Activated CD8-positive, alpha-beta memory T cell treated with anti-CD3 and anti-CD28 coated beads for 4 hours (primary cell): ENCODE data around the gene CTSO.

Experiments used
- DNase-seq, 2 donors: peaks; one replicate each; pipeline ENCODE4 v3.0.0-alpha.2; 2020; ENCODE audit warnings: low read depth in 2 of 2

Gene CTSO, protein sequence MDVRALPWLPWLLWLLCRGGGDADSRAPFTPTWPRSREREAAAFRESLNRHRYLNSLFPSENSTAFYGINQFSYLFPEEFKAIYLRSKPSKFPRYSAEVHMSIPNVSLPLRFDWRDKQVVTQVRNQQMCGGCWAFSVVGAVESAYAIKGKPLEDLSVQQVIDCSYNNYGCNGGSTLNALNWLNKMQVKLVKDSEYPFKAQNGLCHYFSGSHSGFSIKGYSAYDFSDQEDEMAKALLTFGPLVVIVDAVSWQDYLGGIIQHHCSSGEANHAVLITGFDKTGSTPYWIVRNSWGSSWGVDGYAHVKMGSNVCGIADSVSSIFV

DNA sequence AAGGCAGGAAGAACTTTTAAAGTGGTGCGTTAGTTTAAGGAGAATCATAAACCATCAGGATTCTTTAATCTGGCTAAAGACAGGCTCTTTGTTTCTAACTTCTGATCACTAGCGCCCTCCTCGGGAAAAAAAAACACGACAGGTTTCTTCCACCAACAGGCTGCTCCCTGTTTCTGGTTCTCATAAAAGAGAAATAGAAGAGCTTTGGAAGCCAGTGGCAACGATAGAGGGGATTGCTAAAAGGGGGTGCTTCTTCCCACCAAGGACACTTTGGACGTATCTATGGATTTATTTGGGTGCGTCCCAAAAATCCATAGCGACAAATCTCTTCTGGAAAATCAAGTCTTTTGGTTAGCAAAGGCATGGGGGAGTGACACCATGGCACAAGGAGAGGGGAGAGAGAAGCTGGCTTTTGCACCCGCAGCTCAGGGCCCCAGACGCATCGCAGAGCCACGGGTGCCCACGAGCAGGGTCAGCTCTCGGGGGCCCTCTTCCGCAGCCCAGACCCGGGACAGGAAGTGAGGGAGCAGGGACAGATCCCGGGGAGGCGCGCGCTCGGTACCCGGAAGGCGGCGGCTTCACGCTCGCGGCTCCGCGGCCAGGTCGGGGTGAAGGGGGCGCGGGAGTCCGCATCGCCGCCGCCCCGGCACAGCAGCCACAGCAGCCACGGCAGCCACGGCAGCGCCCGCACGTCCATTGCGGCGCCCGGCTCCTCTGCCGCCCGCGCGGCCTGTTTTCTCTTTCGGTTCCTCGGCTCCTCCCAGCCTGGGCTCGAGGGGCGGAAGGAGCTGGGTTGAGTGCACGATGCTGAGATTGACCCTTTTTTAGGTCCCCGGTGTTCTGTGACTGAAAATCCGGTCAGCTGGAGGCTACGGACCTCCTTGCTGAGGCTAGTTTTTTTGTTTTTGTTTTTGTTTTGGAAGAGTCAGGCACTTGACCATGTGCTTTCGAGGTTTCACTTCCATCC is at the start of gene CTSO:
Gene CTSO (minus strand): TSS at position 716 of the 967 bp plus-strand sequence. CDS start 19 bp downstream, at position 697.
- DNase-seq: peak; percentile 52 to 53

DNA sequence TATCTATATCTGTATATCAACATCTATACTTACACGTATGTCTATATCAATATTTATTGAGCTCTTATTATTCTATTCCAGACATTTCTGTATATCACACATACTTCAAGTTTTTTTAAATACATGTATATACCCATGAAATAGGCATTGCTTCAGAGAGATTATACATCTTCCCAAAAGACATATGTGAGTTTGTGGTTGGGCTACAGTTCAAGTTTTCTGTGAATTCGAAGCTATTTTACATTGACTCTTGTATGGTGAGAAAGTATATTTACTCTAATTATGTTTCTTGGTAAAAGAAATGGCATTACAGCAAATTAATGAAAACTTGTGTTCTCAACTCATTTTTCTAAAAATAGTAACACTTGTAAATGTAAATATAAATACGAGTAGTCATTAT is 46.8 kb upstream of the CTSO start:
- DNase-seq: no peak

DNA sequence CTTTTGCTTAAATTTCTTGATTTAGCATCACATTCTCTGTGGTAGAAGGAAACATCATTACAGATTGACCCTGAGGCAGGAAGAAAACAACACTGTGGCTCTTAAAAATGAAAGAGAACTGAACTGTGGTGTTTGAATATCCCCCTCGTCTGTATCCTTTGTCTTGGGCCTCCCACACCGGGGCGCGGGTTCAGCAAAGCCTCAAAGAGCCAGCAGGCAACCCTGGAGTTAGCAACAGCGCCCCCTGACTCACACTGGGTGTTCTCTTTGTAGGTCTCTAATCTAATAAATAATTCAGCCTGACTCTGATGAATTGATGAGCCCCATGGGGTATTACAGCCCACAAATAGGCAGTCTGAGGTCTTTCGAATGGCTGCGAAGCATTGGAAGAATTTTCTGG is 46.1 kb upstream of the CTSO start:
- no peak for DNase-seq

DNA sequence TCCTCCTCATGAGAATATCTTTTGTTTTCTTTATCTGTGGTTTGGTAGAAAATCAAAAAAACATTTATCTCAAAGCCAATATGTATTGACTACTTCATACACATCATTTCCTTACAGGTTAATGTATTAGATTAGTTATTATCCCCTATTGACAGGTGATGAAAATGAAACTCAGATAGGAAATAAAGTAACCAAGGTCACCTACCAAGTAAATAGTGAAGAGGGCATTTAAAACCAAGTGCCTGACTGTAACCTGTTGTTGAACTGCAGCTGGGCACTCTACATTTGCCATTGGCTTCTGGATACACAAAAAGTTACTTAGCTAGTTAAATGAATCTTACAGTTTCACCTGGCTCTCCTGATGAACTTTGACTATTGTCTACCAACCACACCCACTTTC is 41.4 kb upstream of the CTSO start:
- DNase-seq: no peak

DNA sequence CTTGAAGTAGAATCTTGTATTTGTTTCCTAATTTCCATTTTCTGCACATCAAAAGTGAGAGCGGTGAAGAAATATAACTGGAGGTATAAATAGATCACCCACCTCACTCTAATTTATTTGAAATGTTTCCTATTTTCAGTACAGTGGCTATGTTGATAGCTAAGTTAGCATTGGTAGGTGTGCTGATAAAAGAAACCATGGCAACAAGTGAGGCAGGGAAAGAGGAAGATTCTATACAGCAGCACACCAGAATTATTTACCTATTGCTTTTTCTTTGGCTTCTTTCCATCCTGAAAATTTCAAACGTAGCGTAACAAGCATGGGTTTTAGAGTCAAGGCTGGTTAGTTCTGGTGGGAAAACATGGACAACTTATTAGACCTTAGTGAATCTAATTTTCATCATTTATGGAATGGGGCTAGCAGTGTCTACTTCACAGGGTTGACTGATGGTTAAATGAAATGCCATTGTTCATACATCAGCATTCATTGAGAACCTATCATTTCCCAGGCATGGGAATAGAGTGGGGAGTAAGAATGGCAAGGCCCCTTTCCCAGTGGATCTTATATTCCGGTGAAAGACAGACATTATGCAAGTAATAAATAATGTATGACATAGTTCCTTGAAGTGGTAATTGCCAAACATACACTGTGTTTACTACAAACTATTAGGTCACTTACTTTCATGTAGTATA is 30.6 kb upstream of the CTSO start:
- DNase-seq: no peak

DNA sequence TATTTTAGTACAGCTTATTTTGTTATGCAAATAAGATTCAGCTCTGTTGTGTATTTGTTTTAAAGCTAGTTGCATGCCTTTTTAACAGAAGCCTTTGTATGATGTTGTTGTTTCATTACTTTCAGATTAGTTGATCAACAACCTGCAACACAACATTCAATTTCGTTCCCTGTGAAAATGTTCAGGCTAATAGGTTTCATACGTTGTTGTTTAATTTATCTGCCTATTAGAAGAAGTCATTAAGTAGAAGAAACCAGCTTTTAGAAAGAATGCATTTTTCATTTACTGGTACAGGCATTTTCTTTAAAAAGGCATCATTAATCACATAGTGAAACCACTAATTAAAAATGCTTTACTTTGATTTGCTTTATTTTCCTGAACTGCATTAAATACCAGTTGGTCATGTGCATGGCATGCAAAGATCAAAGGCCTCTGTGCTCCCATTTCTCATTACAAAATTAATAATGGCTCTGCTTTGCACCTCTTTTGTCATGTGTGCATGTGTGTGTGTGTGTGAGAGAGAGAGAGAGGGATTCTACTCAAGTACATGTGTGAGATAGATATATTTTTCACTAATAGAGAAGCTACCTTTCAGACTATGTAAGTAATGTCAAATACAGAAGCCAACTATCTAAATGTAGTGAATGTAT is 29.2 kb upstream of the CTSO start:
- DNase-seq: no peak

DNA sequence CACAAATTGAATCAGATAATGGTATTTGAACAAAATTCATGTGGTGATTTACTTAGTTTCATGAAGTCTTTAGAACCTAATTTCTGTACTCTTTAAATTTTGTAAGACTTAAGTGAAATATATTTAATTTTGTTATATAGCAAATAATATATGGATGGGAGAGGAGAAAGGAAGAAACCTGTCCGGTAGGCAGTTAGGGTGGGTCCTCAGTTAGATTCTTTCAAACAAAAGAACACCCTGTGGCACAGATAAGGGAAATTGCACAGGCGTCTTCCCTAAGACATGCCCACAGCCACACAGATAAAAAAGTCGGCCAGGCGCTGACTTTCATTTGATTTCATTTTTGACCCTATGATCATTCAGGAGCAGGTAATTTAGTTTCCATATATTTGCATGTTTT is 25.1 kb upstream of the CTSO start:
- no peak for DNase-seq

DNA sequence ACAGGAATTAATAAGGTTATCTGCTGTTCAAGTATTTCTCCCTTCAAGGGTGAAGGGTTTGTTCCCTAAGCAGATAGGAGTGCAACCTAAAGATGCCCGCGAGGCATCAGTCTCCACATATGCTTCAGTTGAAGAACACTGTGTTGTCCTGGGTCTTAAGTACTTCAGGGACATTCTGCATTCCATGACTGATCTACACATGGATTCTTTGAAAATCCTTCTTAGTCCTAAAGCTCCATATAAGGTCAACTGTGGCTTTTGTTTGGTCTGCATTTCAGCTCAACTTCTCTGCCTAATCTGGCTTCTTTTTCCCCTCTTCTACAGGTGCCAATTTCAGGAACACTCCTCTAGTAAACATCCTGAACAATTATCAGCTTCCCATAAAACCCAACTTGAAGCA is 21.8 kb upstream of the CTSO start:
- no peak for DNase-seq

DNA sequence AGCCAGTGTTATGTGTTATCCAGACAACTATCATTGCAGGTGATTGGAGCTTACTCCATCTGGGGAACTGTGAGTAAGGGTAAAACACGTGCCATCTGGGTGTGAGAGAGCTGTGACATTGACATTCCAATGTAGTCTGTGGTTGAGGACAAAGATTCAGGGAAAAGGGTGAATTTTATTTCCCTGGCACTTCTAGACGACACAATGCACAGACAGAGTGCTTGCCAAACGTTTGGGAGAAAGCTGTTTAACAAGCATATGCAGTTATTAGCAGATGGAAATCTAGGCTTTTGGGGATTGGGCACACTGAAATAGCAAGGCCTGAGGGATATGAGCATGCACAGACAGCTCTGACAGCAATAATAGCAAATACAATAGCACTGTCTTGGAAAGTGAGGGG is 21.3 kb upstream of the CTSO start:
- no peak for DNase-seq

DNA sequence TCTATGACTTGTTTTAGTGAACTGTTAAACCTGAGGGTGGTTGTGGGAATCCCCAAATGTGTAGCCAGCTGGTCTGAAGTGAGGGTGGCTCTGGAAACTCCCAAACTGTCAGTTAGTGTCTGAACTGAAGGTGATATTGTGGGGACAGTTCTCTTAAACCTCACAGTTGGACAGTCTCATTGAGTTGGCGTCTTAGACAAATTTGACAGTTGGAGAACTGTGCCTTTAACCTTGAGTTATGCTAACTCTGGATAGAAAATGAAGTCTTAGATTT is 20.7 kb upstream of the CTSO start:
- no peak for DNase-seq

DNA sequence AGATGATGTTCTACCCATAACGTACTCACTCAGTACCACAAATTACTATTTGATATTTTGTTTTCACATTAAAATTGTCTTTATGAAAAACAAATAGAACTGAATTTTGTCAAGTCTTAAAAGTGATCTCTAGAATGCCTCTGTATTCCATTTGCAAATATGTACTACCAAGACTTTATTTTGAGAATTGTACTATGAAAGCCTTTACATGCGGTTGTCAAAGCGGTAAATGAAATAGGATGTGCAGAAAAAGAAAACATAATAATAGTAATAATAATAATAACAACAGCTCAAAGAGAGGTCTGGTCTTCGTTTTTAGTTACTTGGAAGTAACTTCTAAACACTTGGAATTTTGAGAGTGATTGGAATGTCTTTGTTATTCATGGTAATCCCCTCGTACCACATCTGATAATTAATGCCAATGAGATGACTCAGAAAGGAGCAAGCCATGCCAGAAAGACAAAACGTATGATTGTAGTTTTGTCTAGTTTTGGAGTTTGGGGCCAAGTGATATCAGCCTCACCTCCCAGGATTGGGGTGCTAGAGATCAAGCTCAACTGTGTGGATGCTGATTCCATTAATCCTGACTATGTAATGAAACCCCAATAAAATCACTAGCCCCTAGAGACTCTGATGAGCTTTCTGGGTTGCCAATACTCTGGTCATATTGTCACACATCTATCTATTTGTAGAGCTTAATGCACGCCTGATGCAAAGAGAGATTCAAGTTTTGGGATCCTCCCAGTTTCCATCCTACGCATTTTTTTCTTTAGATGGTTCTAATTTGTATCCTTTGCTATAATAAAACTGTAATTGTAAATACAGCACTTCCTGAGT is 20.2 kb upstream of the CTSO start:
- no peak for DNase-seq

DNA sequence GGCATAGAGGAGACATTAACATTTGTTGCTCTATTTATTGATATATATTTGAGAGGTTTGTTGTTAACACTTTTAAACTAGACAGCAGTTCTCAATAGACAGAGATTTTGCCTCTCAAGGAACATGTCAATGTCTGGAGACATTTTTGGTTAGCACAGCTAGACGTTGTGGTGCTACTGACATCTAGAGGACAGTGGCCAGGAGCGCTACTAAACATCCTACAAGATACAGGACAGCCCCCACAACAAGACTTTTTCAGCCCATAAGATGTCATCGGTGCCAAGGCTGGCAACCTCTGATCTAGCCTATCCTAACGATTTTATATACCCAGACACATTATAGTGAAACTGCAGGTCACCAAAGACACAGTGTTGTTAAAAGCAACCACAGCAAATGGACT is 18.4 kb upstream of the CTSO start:
- DNase-seq: no peak

DNA sequence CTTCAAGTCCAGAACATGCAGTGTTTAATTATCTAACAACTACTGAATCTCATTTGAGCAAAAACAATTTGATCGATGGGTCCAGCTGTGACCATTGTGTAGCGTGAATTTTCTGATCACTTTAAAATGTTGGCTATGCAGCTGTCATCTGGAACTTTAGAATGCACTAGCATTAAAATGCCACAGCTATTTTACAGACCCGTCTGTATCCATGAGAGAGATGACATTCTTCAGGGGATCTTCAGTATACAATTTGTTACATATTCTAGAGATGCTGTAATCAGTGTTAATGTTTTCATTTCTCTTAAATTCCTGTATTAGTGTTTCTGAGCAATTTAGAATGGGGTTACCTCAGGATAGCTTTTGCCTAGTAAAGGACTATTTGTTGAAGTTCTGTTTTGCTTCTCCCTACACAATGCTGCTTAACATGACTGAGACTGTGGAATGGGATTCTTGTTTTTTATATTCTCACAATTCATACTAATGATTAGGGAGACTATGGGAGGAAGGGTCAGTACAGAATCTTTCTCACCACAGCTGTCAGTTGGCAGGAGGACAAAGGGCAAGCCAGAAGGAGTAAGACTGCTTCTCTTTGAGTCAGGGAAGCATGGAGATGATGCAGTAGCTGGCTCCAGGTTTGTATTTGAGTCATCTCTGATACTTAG is 13.2 kb upstream of the CTSO start:
- no peak for DNase-seq

DNA sequence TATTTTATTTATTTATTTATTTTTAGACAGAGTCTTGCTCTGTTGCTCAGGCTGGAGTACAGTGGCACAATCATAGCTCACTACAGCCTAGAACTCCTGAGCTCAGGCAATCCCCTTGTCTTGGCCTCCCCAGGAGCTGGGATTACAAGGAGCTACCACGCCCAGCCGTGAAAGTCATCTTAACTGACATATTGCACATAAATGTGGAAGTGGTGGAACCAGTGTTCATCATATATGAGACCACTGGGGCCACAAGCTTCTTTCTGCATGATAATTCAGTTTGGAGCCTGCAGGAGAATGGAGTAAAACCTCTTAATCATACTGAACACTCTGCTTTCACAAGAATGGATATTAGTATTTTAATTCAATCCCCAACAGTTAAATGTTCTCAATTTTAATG is 12.5 kb upstream of the CTSO start:
- DNase-seq: no peak

DNA sequence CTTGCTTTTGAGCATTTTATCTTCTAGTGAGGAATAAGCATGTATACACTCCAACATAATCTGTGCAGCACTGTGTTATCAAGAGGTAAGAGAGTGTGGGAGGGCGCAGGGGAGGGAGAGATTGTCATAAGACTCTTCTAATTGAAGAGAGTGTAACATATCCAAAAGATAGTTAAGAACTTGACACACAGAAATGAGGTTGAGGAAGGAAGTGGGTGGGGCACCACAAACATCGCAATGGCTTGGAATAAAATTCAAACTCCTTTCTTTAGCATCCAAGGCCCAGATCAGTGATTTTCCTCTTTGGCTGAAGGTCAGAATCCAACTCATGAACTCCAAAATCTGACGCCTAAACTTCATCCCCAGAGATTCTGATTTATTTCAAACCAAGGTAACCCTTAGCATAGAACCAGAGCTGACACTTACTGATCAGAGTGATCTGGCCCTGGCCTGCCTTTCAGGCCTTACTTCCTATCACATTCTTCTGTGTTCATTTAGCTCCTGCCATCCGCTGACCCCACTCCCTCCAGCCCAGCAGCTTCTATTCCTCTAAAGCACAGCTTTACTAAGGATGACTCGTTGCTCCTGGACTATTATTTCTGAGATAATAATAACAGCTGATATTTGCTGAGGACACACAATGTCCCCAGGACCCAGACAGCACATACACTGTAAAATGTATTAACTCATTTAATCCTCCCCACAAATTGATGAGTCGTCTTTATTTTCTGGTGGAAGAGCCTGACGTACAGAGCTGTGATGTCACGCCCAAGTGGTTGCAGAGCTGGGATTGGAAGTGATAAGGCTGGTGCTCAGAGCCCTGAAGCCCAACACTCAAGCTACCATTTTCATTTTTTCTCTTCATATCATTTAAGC is 10.6 kb upstream of the CTSO start:
- no peak for DNase-seq

DNA sequence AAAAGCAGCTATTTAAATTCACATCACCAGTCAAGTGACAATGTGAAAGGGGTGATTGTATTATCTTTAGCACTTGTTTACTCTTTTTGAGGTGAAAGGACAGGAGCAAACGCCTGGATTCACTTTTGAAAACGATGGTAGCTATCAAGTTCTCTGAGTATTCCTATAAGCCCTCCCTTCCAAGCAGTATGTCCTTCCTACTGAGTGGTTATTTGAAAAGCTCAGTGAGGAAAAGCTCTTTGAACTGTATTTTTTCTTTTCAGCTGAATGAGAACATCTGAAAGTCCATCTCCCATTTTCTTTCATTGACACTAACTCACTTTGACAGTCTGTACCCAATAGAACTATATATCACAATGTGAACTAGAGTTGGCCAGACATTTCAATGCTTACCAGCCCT is 9.1 kb upstream of the CTSO start:
- DNase-seq: no peak

DNA sequence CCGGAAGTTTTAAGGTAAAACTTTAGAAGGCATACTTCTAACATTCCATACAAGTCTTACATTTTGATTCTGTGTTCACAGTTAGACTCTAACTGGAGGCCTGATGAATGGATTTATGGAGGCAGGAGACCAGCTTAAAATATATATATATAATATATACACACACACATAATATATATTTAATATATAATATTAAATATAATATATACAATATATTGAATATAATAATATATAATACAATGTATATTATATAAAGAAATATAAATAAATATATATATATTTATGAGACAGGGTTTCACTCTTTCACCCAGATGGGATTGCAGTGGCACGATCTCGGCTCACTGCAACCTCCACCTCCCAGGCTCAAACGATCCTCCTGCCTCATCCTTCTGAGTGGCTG is 7.9 kb upstream of the CTSO start:
- no peak for DNase-seq

DNA sequence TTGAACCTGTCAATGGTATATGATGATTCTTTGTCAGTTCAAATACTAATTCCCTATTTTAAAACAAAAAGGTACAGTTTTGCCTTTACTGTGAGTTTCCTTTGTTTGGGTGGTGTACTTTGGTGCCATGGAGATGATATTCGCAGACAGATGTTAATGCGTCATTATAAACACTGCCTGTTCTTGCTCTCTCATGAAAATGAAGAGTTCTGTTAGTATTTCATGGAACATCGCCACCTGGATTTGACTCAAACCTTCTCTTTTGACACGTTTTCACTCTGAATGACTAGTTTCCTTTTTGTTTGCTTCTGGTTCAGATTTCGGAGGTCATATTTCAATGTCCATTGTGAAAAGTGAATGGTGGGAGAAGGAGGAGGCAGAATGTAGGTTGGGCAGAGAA is 6.9 kb upstream of the CTSO start:
- DNase-seq: no peak

DNA sequence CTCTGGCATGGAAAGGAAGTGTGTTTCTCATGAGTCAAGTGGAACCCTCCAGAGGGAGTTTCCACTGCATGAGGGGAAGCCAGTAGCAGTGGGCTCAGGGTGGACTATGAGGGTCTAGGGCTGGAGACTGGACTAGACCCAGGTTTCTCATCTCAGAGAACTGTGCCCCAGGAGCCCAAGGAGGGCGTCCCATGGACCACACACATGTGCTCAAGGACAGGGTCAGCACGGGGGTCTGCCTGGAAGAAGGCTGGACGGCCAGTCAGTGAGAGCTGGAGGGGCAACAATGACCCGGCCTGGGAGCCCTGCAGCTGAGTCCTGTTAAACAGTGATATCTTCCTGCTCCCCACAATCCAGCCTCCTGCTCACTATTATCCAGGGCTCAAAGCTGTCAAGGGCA is 5.8 kb upstream of the CTSO start:
- no peak for DNase-seq

DNA sequence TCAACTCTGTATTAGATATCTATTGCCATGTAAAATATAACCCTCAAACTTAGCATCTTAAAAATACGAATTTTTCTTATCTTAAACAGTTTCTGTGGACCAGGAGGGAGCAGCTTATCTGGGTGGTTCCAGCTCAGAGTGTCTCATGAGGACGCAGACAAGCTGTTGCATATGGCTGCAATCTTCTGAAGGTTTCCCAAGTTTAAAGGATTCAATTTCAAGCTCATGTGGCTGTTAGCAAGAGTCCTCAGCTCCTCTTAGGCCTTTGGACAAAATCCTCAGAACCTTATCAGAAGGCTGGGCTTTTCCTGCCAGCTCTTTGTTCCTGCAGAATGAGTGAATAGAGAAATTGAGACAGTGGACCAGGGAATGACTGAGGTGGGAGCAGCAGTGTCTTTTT is 2.8 kb upstream of the CTSO start:
- DNase-seq: no peak
